ENCODE data around the gene USP11. TPM values are rescaled to one million over a fixed set of nuclear protein-coding genes. Genes with fewer than 3 reads are reported as not detected.

Gene USP11
- total RNA-seq, 1 experiment from 2014 or later, result 122 TPM

DNA sequence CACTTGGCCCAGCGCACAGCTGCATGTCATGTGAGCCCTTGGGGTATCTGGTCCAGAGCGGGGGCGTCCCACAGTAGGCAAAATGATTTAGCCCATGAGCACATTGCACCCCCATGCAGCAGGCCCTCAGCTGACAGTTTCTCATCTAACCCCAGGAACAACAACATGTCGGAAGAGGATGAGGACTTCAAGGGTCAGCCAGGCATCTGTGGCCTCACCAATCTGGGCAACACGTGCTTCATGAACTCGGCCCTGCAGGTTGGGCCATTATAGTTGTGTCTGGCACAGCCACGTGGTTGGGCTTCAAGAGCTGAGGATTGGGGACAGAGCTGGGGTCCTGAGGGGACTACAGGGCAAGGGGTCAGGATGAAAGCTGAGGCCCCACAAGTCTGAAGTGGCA is 7.8 kb downstream of the USP11 start:
- Histone ChIP-seq H3K27me3 (replicated peaks; ENCODE audit: insufficient read depth, low read depth, low read length, poor library complexity) (no peaks in the 10 kb centered on the region), H3K36me3 (ENCODE audit: insufficient read depth, low read length, poor library complexity, severe bottlenecking) (peaks cover 28% of the 10 kb centered on the region), H3K4me3 (ENCODE audit: low read depth, low read length, poor library complexity, severe bottlenecking) (no peak overlapping the region), H3K27ac (ENCODE audit: low read depth, low read length, poor library complexity, severe bottlenecking) (no peak overlapping the region), H3K4me1 (ENCODE audit: insufficient read depth, low read length, poor library complexity, severe bottlenecking) (no peaks in the 10 kb centered on the region), H3K9me3 (ENCODE audit: low read depth, low read length, poor library complexity, severe bottlenecking) (no peaks in the 10 kb centered on the region)
- ChIA-PET POLR2A (ENCODE audit: low non-redundant PET) (no interaction called here), CTCF (no interaction called here)
- BruUV-seq (replicated peaks), result no TSS peak
- TF ChIP-seq, protein P1, sequence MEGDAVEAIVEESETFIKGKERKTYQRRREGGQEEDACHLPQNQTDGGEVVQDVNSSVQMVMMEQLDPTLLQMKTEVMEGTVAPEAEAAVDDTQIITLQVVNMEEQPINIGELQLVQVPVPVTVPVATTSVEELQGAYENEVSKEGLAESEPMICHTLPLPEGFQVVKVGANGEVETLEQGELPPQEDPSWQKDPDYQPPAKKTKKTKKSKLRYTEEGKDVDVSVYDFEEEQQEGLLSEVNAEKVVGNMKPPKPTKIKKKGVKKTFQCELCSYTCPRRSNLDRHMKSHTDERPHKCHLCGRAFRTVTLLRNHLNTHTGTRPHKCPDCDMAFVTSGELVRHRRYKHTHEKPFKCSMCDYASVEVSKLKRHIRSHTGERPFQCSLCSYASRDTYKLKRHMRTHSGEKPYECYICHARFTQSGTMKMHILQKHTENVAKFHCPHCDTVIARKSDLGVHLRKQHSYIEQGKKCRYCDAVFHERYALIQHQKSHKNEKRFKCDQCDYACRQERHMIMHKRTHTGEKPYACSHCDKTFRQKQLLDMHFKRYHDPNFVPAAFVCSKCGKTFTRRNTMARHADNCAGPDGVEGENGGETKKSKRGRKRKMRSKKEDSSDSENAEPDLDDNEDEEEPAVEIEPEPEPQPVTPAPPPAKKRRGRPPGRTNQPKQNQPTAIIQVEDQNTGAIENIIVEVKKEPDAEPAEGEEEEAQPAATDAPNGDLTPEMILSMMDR (conservative IDR thresholded peaks at IDR 0.05; ENCODE audit: low read depth, low read length), result no peak
- TF ChIP-seq EZH2 (IDR thresholded peaks at IDR 0.05; ENCODE audit: borderline replicate concordance, low read depth, low read length, poor library complexity, severe bottlenecking), result no peak
- intact Hi-C loops (cut with micrococcal nuclease; ENCODE audit: unreplicated experiment), result no loop called here
- no peak for DNase-seq (ENCODE audit: low spot score)

DNA sequence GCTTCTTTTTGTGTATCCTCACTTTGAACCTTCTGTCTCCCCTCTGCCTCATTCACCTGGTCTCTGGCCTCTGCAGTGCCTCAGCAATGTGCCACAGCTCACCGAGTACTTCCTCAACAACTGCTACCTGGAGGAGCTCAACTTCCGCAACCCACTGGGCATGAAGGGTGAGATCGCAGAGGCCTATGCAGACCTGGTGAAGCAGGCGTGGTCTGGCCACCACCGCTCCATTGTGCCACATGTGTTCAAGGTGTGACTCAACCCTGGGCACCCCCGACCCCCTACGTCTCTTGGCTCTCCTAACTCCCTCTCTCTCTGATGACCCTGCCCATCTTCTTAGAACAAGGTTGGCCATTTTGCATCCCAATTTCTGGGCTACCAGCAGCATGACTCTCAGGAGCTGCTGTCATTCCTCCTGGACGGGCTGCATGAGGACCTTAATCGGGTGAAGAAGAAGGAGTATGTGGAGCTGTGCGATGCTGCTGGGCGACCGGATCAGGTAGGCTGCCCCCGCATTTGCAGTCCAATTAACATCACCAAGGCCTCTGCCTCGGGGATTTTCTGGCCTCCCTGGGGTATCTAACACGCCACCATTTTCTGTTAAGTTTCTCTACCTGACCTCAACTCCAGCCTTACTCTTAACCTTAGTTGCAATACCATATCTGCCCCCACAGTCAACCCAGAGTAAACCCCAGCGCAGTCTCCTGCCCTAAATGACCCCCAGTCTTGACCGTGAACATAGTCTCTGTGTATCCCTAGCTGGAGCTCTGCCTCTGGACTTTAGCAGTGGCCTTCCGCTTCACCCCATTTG is 8.6 kb downstream of the USP11 start:
- CTCF ChIA-PET, result no interaction called here
- intact Hi-C loops (cut with micrococcal nuclease; ENCODE audit: unreplicated experiment), result no loop called here
- Histone ChIP-seq H3K4me1 (ENCODE audit: insufficient read depth, low read length, poor library complexity, severe bottlenecking) (no peaks in the 10 kb centered on the region), H3K9me3 (ENCODE audit: low read depth, low read length, poor library complexity, severe bottlenecking) (no peaks in the 10 kb centered on the region), H3K27me3 (replicated peaks; ENCODE audit: insufficient read depth, low read depth, low read length, poor library complexity) (no peaks in the 10 kb centered on the region), H3K36me3 (ENCODE audit: insufficient read depth, low read length, poor library complexity, severe bottlenecking) (peaks cover 36% of the 10 kb centered on the region), H3K4me3 (ENCODE audit: low read depth, low read length, poor library complexity, severe bottlenecking) (no peak overlapping the region), H3K27ac (ENCODE audit: low read depth, low read length, poor library complexity, severe bottlenecking) (no peak overlapping the region)
- no TSS peak for BruUV-seq (replicated peaks)
- DNase-seq (ENCODE audit: low spot score), result no peak
- POLR2A ChIA-PET (ENCODE audit: low non-redundant PET), result no interaction called here
- TF ChIP-seq, protein P1 (conservative IDR thresholded peaks at IDR 0.05; ENCODE audit: low read depth, low read length), result no peak
- no peak for TF ChIP-seq EZH2 (IDR thresholded peaks at IDR 0.05; ENCODE audit: borderline replicate concordance, low read depth, low read length, poor library complexity, severe bottlenecking)

DNA sequence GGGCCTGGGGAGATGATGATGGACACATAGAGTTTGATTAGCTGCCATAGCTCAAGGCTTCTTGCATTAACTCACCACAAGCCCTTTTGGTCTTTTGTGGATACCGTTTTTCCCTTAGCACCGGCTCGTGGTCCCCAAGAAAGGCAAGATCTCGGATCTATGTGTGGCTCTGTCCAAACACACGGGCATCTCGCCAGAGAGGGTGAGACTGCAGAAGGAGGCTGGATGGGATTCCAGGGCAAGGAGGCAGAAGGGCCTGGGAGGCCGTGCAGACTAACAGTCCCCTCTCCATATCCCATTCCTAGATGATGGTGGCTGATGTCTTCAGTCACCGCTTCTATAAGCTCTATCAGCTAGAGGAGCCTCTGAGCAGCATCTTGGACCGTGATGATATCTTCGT is 9.5 kb downstream of the USP11 start:
- Histone ChIP-seq H3K4me1 (ENCODE audit: insufficient read depth, low read length, poor library complexity, severe bottlenecking) (no peaks in the 10 kb centered on the region), H3K27ac (ENCODE audit: low read depth, low read length, poor library complexity, severe bottlenecking) (no peak overlapping the region), H3K9me3 (ENCODE audit: low read depth, low read length, poor library complexity, severe bottlenecking) (no peaks in the 10 kb centered on the region), H3K27me3 (replicated peaks; ENCODE audit: insufficient read depth, low read depth, low read length, poor library complexity) (no peaks in the 10 kb centered on the region), H3K36me3 (ENCODE audit: insufficient read depth, low read length, poor library complexity, severe bottlenecking) (peaks cover 38% of the 10 kb centered on the region), H3K4me3 (ENCODE audit: low read depth, low read length, poor library complexity, severe bottlenecking) (no peak overlapping the region)
- no TSS peak for BruUV-seq (replicated peaks)
- TF ChIP-seq, protein P1 (conservative IDR thresholded peaks at IDR 0.05; ENCODE audit: low read depth, low read length), result no peak
- TF ChIP-seq EZH2 (IDR thresholded peaks at IDR 0.05; ENCODE audit: borderline replicate concordance, low read depth, low read length, poor library complexity, severe bottlenecking), result no peak
- DNase-seq (ENCODE audit: low spot score), result no peak
- intact Hi-C loops (cut with micrococcal nuclease; ENCODE audit: unreplicated experiment), result no loop called here
- ChIA-PET CTCF (no interaction called here), POLR2A (ENCODE audit: low non-redundant PET) (no interaction called here)

Data from A673 (cell line).